K562 (cell line): ENCODE results near the gene N4BP3. TPM values are rescaled to one million over a fixed set of nuclear protein-coding genes. Genes with fewer than 3 reads are reported as not detected.

Source experiments
- ARID2 ChIP-seq: fragments of 450-650 bp; IDR thresholded peaks from 2 replicates; pipeline ENCODE4 v1.6.1; 2017; ENCODE audit warnings: antibody characterized with exemption, mild to moderate bottlenecking
- HDAC3 ChIP-seq: fragments of 450-650 bp; IDR thresholded peaks from 2 replicates; pipeline ENCODE4 v1.6.1; 2018; ENCODE audit warnings: borderline replicate concordance, mild to moderate bottlenecking, moderate library complexity; ENCODE audit not compliant: partially characterized antibody
- MTA2 ChIP-seq: fragments of 450-650 bp; IDR thresholded peaks from 2 replicates; pipeline ENCODE4 v1.6.1; 2016; ENCODE audit warnings: low read depth
- PHB2 ChIP-seq: fragments of 450-650 bp; IDR thresholded peaks from 2 replicates; pipeline ENCODE4 v1.6.1; 2017; ENCODE audit warnings: low read depth
- REST ChIP-seq, 2 experiments: fragments of 450-650 bp; formaldehyde crosslinking in 1 of 2; IDR thresholded peaks; 2 replicates each; pipeline versions ENCODE4 v1.4.0 to v1.6.1; 2014 to 2020; ENCODE audit warnings: mild to moderate bottlenecking in 2 of 2, borderline replicate concordance in 1 of 2, low read depth in 1 of 2
- RUNX1 ChIP-seq: sonication (generic); IDR thresholded peaks from 2 replicates; pipeline ENCODE4 v1.6.1; 2016; ENCODE audit warnings: antibody characterized with exemption, low read depth
- TCF7L2 ChIP-seq: fragments of 150-350 bp; IDR thresholded peaks from 2 replicates; pipeline ENCODE4 v1.6.1; 2016; ENCODE audit warnings: low read depth, mild to moderate bottlenecking, low read length, moderate library complexity
- U2AF1 ChIP-seq: fragments of 200-400 bp; formaldehyde crosslinking; optimal IDR thresholded peaks from 2 replicates; pipeline ENCODE3; 2017; ENCODE audit warnings: mild to moderate bottlenecking, low read depth, low read length, moderate library complexity
- ZBTB33 ChIP-seq: sonication (generic); formaldehyde crosslinking; IDR thresholded peaks from 2 replicates; pipeline ENCODE4 v1.8.1; 2023; ENCODE audit warnings: mild to moderate bottlenecking, missing genetic modification reagents
- ZBTB7A ChIP-seq: IDR thresholded peaks from 2 replicates; pipeline ENCODE4 v1.6.1; 2011; ENCODE audit warnings: low read depth, mild to moderate bottlenecking, low read length, moderate library complexity, borderline replicate concordance; ENCODE audit not compliant: control insufficient read depth
- ZNF324 ChIP-seq: fragments of 250-450 bp; sonication (Bioruptor Pico); IDR thresholded peaks from 2 replicates; pipeline ENCODE4 v1.4.0; 2020; ENCODE audit warnings: mild to moderate bottlenecking
- ZNF395 ChIP-seq: fragments of 200-800 bp; sonication (Bioruptor generic); IDR thresholded peaks from 2 replicates; pipeline ENCODE4 v1.6.1; 2017; ENCODE audit warnings: missing genetic modification characterization, missing compliant biosample characterization
- ZNF644 ChIP-seq: fragments of 200-800 bp; sonication (Bioruptor generic); IDR thresholded peaks from 2 replicates; pipeline ENCODE4 v1.6.1; 2016; ENCODE audit warnings: low read depth, missing genetic modification characterization, missing compliant biosample characterization
- ZNF699 ChIP-seq: fragments of 250-450 bp; sonication (Bioruptor Pico); IDR thresholded peaks from 2 replicates; pipeline ENCODE4 v1.8.0; 2021; ENCODE audit warnings: mild to moderate bottlenecking, moderate library complexity; ENCODE audit not compliant: insufficient replicate concordance
- ZNF79 ChIP-seq: fragments of 250-450 bp; sonication (Bioruptor Pico); IDR thresholded peaks from 2 replicates; pipeline ENCODE4 v1.4.0; 2020; ENCODE audit warnings: low read depth, mild to moderate bottlenecking, moderate library complexity
- polyA plus RNA-seq, 8 experiments: library from polyadenylated mRNA; depleted of rRNA in 4 of 8; stranded (reverse) in 5 of 8; unstranded in 3 of 8; fragments of >200 nt; fragmentation: Nextera tagmentation in 2 of 8; fragmentation: Illumina TruSeq in 1 of 8; extraction: Ambion mirVana in 2 of 8; extraction: Trizol in 1 of 8; gene quantifications; 2 replicates each; pipeline versions ENCODE4 v1.2.1 to v1.2.3, GENCODE V29; 2011 to 2014; ENCODE audit warnings: inconsistent platforms in 1 of 8, missing spikeins in 1 of 8
- total RNA-seq, 7 experiments: library from RNA; depleted of rRNA in 6 of 7; stranded (reverse); fragments of >200 nt in 6 of 7; fragmentation: Illumina TruSeq in 2 of 7; extraction: Trizol in 2 of 7; gene quantifications; 2 replicates each; pipeline versions ENCODE4 v1.2.1 to v1.2.3, GENCODE V29; 2011 to 2021; ENCODE audit warnings: low replicate concordance in 1 of 7

Gene N4BP3
- total and polyA plus RNA-seq, 9 of the 15 experiments (the other 6 are each of a cell fraction or from before 2014, with no cell fraction given): 0.06 to 7.0 (median 2.4) TPM

GRCh38 chr5:178113141-178113787 lies at the start of gene N4BP3 (continued):
- TF ChIP-seq REST (IDR thresholded peaks at IDR 0.05; ENCODE audit: borderline replicate concordance): peak; percentile 18; the same call in 1 of the 2 replicates
- no peak for TF ChIP-seq REST (CRISPR knock-in tag; IDR thresholded peaks at IDR 0.05; ENCODE audit: low read depth)
- no peak for TF ChIP-seq ZNF699 (CRISPR knock-in tag)
- TF ChIP-seq ZNF644 (tag): no peak
- TF ChIP-seq ZBTB33 (CRISPR knock-in tag): 0 out of 2 replicates have a peak, but pooled peaks have one; percentile 16
- TF ChIP-seq ZNF324: no peak
- no peak for TF ChIP-seq U2AF1
- no peak for TF ChIP-seq ZNF79 (CRISPR knock-in tag)
- no peak for TF ChIP-seq MTA2
- TF ChIP-seq PHB2: no peak
- no peak for TF ChIP-seq RUNX1
- no peak for TF ChIP-seq TCF7L2
- no peak for TF ChIP-seq ARID2
- no peak for TF ChIP-seq ZNF395 (CRISPR knock-in tag)
- peak; percentile 95; the same call in 1 of the 2 replicates for TF ChIP-seq ZBTB7A
- TF ChIP-seq HDAC3: no peak
